ENCODE results near the gene ZC3H12C.

ZC3H12C gene

DNA sequence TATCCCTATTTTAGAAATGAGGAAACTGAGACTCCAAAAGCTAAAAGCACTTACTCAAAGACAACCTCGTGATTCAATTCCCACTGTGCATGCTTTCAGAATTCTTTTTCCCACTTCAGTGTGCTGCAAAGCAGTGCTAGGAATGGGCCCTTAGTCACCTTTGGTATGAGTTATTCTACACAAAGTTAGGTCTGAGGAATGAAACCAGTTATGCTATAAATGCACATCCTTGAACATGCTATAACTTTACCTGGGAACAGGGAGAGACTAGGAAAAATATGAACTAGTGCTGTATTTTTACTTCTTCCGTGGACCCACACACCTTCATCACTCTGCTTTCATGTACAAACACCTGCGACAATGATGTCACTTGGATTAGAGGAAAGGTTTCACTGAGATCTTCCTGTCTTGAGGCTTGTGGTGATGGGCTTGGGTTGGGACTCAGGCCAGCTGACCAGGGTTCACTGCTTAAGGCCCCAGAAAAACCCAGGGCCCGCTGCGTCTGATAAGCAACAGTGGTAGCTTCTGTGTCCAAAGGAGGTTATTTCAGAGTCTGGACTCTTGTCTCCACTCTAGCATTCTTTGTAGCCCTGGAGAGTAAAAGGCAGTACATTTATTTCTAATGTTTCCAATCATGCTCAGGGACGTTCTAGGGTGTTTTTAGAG, 81.6 kb downstream of the ZC3H12C start:
- no peak overlapping the region for H3K27ac ChIP-seq
- H3K4me3 ChIP-seq (ENCODE audit: low read depth, low read length): no peak overlapping the region
- no peak for DNase-seq

DNA sequence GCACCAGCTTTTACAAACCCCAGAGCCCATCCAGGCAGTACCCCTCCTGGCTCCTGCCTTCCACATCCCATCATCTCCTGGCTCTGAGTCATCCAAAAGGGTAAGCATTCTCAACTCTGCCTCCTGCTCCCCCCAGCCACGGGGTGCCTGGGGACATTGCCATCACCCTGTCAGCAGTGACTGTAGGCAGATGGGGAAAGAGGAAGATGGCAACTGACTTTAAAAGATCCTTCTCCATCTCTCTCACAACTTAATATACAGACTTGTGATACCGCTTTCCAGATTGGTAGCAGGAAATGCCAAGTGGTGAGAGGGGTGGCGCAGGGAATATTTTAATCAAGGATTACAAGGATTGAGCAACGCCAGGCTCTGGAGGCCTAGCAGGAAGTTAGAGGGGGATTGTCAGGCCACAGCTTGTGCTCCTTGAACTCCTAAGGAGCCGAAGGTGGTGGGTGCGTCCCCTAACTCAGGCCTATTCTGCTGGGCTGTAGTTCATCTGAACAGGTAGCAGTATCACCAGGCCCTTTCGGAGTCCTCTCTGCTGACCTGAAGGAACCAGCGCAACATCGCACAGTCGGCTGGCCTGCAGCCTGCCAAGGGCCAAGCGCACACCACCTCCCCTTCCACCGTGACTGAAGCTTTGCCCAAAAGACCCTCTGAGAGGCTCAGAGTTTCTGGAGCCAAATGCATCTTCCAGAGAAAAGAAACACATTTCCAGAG, 83.3 kb downstream of the ZC3H12C start:
- TF ChIP-seq, protein P1, sequence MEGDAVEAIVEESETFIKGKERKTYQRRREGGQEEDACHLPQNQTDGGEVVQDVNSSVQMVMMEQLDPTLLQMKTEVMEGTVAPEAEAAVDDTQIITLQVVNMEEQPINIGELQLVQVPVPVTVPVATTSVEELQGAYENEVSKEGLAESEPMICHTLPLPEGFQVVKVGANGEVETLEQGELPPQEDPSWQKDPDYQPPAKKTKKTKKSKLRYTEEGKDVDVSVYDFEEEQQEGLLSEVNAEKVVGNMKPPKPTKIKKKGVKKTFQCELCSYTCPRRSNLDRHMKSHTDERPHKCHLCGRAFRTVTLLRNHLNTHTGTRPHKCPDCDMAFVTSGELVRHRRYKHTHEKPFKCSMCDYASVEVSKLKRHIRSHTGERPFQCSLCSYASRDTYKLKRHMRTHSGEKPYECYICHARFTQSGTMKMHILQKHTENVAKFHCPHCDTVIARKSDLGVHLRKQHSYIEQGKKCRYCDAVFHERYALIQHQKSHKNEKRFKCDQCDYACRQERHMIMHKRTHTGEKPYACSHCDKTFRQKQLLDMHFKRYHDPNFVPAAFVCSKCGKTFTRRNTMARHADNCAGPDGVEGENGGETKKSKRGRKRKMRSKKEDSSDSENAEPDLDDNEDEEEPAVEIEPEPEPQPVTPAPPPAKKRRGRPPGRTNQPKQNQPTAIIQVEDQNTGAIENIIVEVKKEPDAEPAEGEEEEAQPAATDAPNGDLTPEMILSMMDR (IDR thresholded peaks at IDR 0.05; ENCODE audit: low read depth, low read length): no peak
- H3K36me3 ChIP-seq: no peaks in the 10 kb centered on the region
- no peaks in the 10 kb centered on the region for H3K27me3 ChIP-seq (ENCODE audit: insufficient read depth, low read depth, severe bottlenecking)
- no peaks in the 10 kb centered on the region for H3K9me3 ChIP-seq (ENCODE audit: severe bottlenecking)
- H3K4me3 ChIP-seq (ENCODE audit: low read depth, low read length): no peak overlapping the region
- DNase-seq: no peak
- no peak overlapping the region for H3K27ac ChIP-seq

More for the DNA sequence above, 81.6 kb downstream of the ZC3H12C start:
- H3K36me3 ChIP-seq: no peaks in the 10 kb centered on the region
- TF ChIP-seq, protein P1 (IDR thresholded peaks at IDR 0.05; ENCODE audit: low read depth, low read length): no peak
- no peaks in the 10 kb centered on the region for H3K27me3 ChIP-seq (ENCODE audit: insufficient read depth, low read depth, severe bottlenecking)
- H3K9me3 ChIP-seq (ENCODE audit: severe bottlenecking): no peaks in the 10 kb centered on the region

- Histone ChIP-seq H3K4me3 (ENCODE audit: low read depth, low read length) (no peak overlapping the region), H3K36me3 (no peaks in the 10 kb centered on the region), H3K27me3 (ENCODE audit: insufficient read depth, low read depth, severe bottlenecking) (no peaks in the 10 kb centered on the region), H3K27ac (no peak overlapping the region), H3K9me3 (ENCODE audit: severe bottlenecking) (no peaks in the 10 kb centered on the region)
- no peak for DNase-seq
- TF ChIP-seq, protein P1 (IDR thresholded peaks at IDR 0.05; ENCODE audit: low read depth, low read length): no peak
Observed at GRCh38 chr11:110177086-110177456, 83.9 kb downstream of the ZC3H12C start.

GRCh38 chr11:110179064-110179463, 85.9 kb downstream of the ZC3H12C start:
- Histone ChIP-seq H3K4me3 (ENCODE audit: low read depth, low read length) (no peak overlapping the region), H3K27ac (no peak overlapping the region), H3K36me3 (no peaks in the 10 kb centered on the region), H3K9me3 (ENCODE audit: severe bottlenecking) (no peaks in the 10 kb centered on the region), H3K27me3 (ENCODE audit: insufficient read depth, low read depth, severe bottlenecking) (no peaks in the 10 kb centered on the region)
- no peak for DNase-seq
- TF ChIP-seq, protein P1 (IDR thresholded peaks at IDR 0.05; ENCODE audit: low read depth, low read length): no peak

- no peaks in the 10 kb centered on the region for H3K36me3 ChIP-seq
- TF ChIP-seq, protein P1 (IDR thresholded peaks at IDR 0.05; ENCODE audit: low read depth, low read length): no peak
- H3K4me3 ChIP-seq (ENCODE audit: low read depth, low read length): no peak overlapping the region
- no peak for DNase-seq
- no peaks in the 10 kb centered on the region for H3K9me3 ChIP-seq (ENCODE audit: severe bottlenecking)
- no peak overlapping the region for H3K27ac ChIP-seq
- H3K27me3 ChIP-seq (ENCODE audit: insufficient read depth, low read depth, severe bottlenecking): no peaks in the 10 kb centered on the region
Observed at GRCh38 chr11:110182886-110183285, 89.7 kb downstream of the ZC3H12C start.
